Activated effector memory CD4-positive, alpha-beta T cell treated with anti-CD3 and anti-CD28 coated beads, Interleukin-2, amount 50 U/mL, for 16 hours (primary cell): ENCODE results near the gene CLSTN2.

Experiments
- DNase-seq: peaks from one replicate; pipeline ENCODE4 v3.0.0-alpha.2; 2020

CLSTN2 gene

GRCh38 chr3:140007911-140008869, 73.2 kb downstream of the CLSTN2 start:
- no peak for DNase-seq

DNA sequence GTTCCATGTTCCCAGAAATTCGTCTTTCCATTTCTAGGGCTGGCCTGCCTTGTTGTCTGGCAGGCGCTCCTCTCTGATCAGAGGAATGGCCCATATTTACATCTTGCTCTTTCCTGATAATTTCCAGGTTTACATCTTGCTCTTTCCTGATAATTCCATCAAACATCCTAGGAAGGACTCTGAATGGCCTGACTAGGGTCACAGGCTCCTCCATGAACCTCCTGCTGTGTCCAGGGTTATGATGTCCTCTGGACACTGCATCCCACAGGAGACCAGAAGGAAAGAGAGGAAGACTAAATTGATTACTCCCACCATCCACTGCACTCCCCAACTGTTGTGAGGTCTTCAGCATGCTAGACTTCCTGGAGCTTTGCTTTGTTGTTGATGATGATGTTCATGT, 75.4 kb downstream of the CLSTN2 start:
- no peak for DNase-seq

DNA sequence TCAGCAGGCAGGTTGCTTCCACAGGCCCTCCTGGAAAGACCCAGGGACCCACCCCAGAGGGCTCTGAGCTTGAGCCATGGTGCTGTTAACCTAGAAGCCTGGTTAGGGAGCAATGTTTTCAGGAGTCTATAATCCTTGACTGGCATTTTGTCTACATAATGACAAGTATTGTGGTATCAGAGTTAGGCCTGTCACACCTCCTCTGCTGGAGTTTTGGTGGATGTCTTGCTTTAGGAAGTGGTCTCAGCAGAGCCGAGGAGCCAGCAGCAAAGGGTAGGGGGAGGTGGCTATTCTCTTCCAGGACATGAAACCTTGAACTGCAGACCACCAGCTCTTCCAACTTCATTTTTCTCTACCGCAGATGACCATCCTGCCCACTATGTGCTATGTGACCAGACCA, 76.1 kb downstream of the CLSTN2 start:
- DNase-seq = no peak

- no peak for DNase-seq
Measured at GRCh38 chr3:140011611-140012277, 76.8 kb downstream of the CLSTN2 start.

DNA sequence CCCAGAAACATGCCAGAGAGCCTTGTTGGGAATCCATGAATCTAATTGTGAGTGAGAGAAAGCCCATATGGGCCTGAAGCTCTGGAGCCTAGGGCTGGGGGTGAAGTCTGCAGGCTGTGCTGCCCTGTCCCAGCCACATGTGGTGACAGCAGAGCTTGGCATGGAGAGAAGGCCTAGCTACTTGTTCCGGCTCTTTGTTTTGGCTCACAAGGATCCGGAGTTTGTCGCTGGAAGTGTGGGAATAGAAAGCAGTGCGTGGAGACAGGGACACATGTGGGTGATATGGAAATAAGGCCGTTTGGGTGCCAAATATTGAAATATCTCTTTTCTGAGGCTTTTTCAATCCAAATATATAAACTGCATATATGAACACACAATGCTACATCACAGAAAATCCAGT, 78.2 kb downstream of the CLSTN2 start:
- no peak for DNase-seq

GRCh38 chr3:140014831-140015495, 80.0 kb downstream of the CLSTN2 start:
- DNase-seq = no peak

DNA sequence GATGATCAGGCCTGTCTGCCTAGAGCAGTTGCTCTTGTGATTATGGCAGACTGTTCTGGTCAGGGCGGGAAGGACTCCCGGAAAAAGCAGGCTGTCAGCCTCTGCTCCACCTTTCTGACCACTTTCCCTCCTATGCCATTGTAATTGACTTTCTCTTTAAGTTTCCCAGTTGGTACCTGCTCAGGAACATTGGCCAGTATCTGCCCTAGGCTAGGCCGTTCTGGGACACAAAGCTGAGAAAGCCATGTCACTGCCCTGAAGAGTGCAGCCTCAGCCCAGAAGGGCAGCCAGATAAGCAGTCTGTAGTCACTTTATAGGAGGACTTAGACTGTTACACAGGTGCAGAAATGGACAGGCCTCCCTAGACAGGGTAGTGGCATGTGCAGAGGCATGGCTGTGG, 80.8 kb downstream of the CLSTN2 start:
- no peak for DNase-seq

DNA sequence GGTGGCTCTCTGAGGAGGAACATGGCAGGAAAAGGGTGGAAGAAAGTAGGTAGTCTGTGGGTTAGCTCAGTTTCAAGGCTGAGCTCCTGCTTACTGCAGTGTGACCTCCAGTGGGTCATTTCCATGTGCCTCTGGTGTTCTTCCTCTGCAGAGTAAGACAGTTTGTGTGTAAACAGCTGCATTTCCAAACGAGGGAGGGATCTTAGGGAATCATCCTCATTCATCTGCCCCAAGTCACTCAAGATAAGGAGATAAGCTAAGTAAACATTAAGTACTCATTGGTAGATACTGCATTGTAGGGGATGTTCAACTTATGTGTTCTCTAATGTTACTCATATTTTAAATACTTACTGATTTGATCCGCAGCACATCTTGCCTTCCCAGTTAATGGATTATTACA, 83.6 kb downstream of the CLSTN2 start:
- no peak for DNase-seq

- no peak for DNase-seq
Measured at GRCh38 chr3:140019946-140020345, 85.0 kb downstream of the CLSTN2 start.

- DNase-seq = no peak
Measured at GRCh38 chr3:140020541-140020940, 85.6 kb downstream of the CLSTN2 start.

DNA sequence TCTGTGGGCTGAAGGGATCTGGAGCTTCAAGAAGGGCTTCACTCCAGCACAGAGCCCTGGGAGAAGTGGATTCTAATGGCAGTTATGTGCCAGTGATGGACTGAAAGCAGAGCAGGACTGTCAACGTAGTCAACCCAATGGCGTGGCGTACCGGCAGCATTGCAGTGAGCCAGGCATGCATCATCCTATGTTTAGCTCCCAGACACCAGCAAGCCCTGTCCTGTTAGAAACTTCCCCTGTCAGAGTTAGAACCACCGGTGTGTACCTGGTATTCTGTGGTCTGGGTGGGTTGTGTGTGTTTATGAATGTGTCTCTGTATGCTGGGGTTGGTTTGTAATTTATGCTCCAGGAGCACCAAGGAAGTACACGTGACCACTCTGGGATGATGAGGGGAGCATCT, 86.3 kb downstream of the CLSTN2 start:
- DNase-seq = no peak

DNA sequence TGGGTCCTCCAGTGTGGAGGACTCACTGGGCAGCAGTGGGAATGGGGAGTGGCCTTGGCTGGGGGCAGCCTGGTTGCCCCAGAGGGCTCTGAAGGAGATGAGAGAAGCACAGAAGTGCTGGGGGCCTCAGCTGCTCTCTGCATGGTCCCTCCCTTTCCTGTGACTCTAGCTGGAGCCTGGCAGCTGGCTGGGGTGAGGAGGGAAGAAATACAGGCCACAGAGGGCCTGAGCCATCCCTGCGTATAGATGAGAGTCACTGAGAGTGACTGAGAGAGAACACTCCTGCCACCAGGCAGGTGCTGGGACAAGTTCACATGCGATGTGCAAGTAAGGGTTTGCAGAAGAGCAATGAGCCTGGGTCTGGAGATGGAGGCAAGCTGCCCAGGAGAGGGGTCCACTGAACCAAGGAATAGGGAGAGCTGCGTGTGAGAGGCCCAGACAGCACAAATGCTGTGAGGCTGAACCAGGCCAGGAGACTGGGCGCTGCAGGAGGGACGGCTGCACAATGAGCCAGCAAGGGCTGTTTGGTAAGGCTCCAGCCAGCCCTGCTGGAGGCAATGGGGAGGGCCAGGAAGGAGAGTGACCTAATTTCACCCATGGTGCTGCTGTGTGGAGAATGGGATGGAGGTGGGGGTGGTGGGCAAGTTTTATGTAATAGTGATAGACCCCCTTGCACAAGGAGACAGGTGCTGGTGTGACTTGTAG, 87.2 kb downstream of the CLSTN2 start:
- no peak for DNase-seq

- DNase-seq = no peak
Measured at GRCh38 chr3:140023616-140024530, 88.9 kb downstream of the CLSTN2 start.

DNA sequence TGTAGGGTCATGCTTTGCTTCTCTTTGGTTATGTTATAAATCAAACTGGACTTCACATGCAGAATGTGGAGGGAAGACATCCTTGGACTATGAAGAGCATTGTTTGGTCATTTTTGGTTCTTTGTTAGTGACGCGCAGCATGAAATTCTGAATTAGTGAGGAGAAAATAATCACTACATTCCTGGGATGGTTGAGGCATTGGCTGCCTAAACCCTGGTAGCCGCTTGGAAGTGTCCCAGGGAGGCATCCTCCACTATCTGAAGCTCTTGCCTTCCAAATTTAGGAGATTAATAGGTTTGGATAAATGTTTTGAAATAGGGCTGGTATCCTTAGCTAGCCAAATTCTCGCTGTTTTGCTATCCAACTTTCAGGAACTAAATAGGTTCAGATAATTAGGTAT, 96.2 kb downstream of the CLSTN2 start:
- DNase-seq = no peak

DNA sequence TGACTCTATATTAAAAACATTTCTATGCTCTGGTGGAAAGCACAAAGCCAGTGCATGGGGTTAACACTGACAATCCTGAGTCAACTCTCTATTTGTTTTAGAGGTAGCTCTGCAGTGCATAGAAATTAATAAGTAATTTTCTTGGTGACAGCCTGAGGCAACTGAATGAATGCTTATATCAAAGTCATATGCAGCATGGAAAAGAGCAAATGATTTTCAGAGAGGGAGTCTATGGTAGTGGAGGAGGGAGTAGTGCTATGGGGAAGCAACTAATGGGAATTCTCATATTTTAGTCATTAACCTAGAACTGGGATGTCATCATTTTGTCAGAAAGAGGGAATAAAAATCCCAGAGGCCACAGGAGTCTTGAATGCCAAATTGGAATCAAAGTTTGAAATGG, 99.1 kb downstream of the CLSTN2 start:
- DNase-seq = no peak

DNA sequence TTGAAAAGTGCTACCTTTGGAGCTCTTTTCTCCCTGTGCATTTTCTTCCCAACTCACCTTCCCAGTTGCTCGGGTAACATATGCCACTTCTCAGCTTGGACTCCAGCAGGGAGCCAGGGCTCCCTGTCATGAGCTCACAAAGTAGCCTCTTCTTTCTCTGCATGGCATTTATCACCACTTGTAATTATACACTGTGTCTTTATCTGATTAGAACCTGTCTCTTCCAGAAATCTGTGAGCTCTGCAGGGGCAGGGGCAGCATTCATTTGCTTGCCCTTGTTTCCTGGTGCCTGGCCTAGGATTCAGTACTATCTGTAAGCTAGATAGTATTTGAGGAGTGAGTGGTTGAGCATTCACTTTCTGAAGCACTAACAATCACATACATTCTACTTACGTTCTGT, 100.9 kb downstream of the CLSTN2 start:
- no peak for DNase-seq

- DNase-seq = no peak
Measured at GRCh38 chr3:140050396-140050795, 115.4 kb downstream of the CLSTN2 start.

GRCh38 chr3:140051019-140051957, 116.3 kb downstream of the CLSTN2 start:
- DNase-seq = no peak

DNA sequence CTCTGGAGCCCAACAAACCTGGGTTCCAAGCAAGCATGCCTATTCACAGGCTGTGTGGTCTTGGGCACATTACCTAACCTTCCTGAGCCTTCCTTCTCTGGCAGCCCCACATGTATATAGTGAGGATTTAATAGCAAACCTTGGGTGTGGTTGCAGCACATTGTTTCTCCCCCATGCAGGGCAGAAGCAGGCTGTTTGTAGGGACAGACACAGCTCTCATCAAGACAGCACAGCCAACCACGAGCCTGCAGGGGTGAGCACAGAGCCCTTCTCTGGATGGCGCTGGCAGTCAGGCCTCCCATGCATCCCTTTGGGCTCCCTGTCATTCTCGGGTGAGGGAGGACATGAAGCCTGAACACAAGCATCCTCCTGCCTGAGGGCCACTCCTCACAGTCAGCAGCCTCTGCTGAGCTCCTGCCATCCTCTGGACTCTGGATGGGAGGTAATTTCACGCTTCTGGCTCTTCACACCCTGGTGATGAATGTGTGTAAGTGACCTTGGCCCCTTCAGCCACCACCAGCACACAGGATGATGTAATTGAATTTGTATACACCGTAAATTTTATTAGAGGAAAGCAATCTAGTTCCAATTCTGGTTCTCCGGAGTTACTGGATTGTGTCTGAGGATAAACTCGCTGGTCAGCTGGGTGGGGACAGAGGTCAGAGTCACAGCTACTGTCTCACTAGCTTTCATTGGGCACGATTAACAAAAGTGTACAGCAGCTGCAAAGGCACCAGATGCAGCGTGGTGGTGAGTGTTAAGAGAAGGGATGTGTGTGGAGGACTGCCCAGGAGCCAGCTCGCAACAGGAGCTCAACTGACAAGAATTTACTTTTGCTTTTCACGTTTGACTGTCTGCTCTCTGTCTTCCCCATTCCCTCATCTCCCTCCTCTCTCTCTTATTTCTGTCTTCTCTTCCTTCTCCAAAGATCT, 118.1 kb downstream of the CLSTN2 start:
- no peak for DNase-seq

GRCh38 chr3:140053794-140054193, 118.8 kb downstream of the CLSTN2 start:
- DNase-seq = no peak
